Activated effector memory CD4-positive, alpha-beta T cell treated with Interleukin-2 at 50 U/mL for 16 hours (primary cell): ENCODE measurements around the gene EPB41L4B.

Source experiments
- DNase-seq: peaks from one replicate; pipeline ENCODE4 v3.0.0-alpha.2; 2020

Gene EPB41L4B

DNA sequence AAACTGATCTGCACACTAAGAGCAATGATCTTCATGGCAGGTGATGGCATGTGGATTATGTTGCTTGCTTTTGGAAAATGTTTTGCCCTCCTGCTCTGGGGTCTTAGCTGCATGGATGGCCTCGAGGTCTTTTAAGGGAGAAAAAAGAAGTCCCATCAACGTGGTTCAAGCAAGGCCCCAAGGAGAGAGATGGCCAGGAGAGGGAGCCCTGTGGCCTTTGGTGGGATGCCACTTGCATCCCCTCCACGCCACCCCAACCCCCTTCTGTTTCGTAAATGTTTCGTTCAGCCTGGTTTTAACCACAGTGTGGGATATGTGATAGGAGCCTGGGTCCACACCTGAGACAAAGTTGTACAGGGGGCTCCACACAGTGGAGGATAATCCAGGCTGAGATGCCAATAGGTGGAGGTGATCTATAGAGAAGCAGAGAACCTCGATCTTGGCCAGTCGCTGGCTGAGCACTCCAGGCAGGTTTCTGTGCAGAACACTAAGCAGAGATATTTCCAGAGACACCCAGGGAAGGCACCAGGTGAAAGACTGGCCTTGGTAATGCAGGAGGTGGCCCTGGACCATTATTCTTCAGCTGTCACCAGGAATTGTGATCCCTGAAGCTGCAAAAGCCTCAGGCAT is 128.0 kb downstream of the EPB41L4B start:
- no peak for DNase-seq

DNA sequence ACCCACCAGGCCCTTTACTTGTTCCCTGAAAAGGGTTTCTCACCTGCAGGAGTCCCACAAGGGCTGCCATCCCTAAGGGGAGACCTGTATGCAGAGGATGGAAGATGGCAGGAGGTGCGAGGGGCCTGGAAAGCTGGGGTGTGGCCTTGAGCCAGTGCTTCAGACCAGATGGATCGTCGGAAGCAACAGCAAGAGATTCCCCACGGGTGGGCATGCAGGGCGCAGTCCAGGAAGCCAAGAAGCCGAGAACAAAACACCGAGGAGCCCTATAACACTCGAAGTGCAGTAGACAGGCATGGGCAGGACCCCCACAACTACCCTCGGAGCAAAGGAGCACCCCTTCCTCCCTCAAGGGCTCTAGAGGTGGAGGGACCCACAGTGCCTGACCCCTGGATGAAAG is 129.1 kb downstream of the EPB41L4B start:
- DNase-seq = no peak

DNA sequence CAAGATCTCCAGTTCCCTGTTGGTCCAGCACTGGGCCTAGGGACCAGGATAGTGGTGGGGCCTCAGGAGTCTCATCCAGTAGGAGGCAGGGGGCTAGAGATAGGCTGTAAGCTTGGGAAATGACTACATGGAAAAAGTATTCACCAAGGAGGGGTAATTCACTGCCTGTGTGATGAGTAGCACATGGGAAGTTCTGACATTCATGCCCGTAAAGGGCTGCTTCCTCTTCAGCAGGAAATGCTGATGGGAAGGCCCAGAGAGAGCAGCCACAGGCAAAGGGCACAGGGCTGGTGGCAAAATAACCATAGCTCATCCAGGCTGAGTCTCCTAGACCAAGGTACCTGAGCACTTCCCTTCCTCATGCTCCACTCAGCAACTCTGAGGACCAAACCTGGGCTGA is 130.7 kb downstream of the EPB41L4B start:
- no peak for DNase-seq

DNA sequence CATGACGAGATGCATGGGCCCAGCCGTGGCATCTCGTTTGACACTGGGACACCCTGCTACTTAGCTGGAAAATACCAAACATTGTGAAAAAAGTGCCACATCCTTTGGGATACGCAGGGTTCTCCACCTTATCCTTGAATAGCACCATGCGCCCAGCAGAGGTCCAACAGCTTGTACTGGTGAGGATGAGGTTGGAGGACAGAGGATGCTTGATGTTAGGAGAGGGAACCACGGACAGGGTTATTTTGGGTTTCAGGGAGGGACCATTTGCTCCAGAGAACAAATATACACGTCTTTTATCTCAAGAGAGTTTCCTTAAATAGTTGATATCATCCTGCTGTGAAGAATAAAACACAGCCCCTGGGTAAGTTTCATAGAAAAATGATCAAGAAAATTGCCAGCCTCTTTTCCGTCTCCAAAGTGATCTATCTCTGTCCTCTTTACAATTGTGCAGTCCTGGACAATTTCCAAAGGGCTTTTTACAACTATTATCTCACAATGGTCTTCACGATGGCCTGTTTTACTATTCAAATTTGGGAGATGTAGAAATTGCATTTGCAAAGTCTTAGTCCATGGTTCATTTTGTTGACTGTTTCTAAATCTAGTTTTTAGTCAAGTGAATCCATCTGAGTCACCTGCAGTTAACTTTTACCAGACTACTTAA is 133.9 kb downstream of the EPB41L4B start:
- DNase-seq = no peak

DNA sequence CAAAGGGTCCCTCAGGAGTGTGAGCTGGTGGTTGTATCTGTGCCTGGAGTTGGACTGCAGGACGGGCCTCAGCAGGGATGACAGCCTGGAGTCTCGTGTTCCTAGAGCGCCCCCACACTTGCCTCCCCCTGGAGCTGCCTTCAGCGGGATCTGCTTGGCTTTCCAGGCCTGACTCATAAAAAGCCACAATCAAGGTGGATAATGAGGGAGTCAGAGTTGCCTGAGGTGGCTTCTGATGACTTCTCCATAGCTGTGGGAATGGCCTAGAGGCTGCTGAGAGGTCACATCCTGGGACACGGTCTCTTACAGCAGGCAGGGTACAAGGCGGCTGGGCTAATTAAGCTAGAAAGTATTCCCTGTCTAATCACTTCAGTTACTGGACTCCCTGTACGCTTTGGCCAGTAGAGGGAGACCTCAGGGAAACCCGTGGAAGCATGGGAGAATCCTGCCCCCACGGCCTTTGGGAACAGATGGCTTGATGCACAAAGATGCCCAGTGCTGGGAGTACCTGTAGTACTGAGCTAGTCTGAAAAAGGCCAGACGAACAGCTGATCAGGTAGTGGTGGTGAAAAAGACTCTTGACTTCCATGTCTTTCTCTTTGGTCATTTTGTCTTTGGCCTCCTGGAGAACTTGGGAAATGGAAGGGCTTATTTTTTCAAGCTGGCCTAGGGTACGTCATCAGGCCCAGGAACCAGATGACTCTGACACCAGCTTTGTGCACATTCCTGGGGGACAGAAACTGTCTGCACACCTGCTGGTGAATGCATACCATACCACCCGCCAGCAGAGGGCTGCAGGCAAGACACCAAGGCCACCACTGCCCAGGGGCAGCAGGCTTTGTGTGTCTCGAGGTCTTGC is 137.7 kb downstream of the EPB41L4B start:
- no peak for DNase-seq

DNA sequence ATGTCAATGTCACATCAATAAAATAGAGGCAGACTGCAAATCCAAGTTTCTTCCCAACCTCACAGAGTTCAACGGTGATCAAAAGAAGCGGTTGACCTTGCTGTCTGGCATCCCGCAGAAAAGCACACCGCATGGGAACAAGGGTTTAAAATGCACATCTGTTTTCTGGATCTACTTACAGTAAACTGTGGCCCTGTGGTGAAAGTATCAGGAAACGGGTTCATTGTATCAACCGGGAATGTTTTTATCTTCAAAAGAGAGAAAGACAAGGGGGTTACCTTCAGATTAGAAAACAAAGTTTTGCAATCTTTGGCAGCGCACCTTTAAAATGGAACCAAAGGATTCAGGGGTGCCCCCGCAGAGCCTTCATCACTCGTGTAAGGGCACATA is 138.3 kb downstream of the EPB41L4B start:
- no peak for DNase-seq

DNA sequence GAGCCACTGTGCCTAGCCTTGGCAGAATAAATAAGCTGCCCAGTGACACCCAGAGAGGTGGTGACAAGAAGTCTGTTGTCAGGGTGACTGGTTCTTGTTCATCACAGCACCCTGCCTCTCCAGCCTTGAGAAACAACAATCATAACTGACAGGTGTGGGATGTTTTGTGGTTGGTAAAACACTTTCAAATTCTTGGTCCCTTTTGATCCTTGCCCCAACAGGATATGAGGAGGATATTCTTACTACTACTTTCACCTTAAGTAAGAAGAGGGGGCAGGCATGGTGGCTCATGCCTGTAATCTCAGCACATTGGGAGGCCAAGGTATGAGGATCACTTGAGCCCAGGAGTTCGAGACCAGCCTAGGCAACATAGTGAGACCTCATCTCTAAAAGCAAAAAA is 139.6 kb downstream of the EPB41L4B start:
- no peak for DNase-seq

DNA sequence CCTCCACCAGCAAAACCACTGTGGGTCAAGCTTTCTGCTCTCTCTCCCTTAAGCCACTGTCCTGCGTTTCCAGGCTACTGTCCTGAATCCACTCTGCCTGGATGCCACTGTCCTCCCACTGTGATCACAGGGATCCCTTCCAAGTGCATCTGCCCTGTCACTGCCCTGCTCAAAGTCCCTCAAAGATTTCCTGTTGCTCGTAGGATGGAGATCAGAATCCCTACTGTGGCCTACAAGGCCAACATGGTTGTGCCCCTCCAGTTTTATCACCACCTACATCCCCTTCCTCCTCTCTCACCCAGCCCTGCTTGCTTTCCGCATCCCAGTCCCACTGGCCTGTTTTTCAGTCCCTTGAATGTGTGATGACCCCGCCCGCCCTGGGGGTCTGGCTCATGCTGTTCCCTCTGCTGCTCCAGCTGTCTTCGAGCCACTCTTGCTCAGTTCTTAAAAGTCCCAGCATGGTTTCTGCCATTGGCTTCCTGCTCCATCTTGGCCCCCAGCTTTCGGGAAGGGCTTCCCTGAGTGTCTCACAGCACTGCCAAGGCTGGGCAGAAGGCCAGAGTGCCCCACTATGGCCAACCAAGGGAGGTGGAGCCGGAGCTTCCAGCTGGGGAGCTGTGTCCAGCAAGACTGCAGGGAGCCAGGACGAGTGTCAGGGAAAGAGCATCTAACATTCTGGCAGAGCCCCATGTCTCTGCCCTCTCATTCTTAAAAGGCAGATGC is 140.9 kb downstream of the EPB41L4B start:
- DNase-seq = no peak

DNA sequence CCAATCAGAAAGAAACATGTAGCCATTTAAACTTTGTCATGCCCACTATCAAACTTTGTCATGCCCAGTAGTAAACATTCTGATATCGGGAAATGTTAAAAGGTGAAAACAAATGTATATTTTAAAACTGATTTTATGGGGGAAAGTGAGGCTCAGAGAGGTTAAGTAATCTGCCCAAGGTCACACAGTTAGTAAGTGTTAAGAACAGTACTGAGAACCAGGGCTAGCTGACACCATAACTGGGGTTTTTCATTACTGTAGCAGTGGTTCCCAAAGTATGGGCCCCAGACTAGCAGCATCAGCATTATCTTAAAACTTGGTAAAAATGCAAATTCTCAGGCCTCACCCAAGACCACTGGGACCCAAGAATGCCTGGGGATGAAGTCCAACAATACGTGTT is 143.9 kb downstream of the EPB41L4B start:
- no peak for DNase-seq

DNA sequence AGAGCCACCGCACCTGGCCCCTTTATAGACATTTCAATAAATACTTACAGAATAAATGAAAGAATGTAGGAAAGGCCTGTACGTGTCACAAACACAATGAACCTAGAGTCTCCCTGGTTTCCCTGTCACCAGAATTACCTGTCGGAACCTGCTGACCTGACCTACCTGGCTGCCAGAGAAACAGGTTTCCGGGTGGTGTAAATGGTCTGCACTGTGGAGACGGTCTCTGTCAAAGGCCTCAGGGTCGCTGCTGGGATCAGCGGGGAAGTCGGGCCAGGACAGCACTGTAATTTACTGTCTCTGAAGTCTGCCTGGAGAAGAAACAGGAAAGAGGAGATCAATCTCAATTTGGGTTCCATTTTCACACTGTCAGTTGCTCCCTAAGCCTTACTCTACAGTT is 144.5 kb downstream of the EPB41L4B start:
- no peak for DNase-seq

DNA sequence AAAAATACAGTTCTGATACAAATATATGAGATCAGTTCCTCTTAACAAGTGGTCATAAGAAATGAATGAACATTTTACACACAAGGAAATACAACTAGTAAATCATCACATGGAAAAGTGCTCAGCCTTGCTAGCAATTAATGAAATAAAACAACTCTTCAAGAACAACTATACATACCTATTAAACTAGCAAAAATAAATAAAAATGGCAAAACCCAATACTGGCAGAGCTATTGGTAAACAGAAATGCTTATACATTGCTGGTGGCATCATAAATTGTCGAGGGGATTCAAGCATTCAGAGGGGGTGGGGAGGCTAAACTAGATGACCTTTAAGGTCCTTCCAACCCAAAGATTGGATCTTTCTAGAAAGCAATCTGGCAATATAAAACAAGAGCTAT is 147.9 kb downstream of the EPB41L4B start:
- DNase-seq = no peak

DNA sequence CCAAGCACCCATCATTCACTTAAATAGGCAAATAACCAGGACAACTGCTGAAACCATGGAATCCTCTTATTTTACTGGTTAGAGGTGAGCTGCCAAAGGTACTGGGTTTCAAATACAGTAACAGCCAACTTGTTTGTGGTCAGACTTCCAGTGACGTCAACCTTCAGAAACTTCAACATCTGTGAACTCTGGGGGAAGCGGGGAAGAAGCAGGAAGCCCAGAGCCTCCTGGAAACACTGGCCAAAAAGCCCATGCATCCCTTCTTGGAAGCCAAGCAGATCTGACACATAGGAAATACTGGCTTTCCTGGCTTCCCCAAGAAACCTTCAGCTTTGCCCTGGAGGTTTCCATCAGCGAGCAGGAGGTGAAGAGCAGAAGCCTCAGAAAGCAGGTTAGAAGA is 148.9 kb downstream of the EPB41L4B start:
- DNase-seq = no peak

DNA sequence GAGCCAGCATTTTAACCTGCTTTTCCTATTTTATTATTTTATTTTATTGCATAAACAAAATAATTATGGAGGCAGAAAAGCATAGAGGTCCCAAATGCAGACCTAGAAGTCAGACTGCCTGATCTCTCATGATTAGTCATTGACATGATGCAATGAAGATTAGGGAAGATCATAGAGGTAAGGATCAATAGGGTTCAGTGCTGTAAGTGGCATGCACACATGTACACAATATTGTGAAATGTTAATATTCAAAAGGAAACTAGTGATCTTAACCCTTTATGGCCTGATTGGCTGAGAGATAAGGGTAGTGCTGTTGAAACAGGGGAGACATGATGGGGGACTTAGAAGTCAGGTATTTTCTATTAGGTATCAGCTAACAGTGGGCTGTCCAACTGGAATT is 152.7 kb downstream of the EPB41L4B start:
- DNase-seq = no peak

DNA sequence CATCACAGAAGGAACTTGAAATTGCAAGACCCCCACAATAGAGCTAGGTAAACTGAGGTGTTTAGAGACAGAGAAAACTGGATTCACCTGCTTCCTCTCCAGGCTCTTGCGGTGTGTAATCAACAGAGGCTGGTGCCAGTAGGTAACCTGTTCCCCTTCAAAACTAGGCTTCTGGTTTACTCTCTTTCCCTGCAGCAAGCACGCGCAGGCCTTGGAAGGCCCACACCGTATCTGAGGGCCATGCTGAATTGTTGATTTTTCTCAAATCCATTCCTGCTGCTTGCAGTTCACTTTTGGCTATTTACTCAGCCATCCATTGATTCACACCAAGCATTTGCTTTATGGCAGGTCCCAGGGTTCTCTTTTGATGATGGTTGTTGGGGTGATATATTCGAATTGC is 153.1 kb downstream of the EPB41L4B start:
- no peak for DNase-seq

DNA sequence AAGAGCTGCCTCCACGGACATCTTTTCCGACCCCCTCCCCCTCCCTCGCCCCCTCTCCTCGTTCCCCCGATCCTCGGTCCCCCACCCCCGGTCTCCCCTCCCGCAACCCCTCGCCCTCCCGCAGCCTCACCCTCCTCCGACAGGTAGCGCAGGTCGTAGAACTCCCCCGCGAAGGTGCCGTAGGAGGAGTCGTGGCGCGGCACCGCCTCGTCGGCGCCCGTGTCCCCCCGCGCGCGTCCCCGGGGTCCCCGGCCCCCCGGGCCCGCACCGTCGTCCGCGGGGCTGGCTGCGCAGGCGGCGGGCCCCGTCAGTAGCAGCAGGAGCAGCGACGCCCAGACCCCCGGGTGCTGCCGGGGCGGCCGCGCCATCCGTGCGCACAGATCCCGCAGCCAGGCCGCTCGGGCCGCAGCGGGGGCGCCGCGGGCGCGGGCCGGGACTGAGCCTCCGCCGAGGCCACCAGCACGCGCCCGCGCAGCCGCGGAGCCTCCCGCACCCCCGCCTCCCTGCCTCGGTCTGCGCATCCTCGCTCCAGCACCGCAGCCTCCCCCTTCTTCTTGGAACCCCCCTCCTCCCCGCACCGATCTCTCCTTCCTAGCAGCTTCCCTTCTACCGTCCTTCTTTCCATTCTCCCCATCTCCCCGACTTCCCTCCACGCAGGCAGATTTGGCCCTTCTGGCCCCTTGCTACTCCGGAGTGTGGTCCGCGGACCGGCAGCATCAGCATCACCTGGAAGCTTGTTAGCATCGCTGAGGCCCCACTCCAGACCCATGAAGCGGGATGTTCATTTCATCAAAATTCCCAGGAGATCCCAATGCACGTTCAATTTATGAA is 153.9 kb downstream of the EPB41L4B start, which contains the start of gene FRRS1L:
Gene FRRS1L, minus strand, starts transcription at position 479 of the 831 bp plus-strand sequence. Its CDS starts 111 bp downstream, at position 368.
- no peak for DNase-seq

DNA sequence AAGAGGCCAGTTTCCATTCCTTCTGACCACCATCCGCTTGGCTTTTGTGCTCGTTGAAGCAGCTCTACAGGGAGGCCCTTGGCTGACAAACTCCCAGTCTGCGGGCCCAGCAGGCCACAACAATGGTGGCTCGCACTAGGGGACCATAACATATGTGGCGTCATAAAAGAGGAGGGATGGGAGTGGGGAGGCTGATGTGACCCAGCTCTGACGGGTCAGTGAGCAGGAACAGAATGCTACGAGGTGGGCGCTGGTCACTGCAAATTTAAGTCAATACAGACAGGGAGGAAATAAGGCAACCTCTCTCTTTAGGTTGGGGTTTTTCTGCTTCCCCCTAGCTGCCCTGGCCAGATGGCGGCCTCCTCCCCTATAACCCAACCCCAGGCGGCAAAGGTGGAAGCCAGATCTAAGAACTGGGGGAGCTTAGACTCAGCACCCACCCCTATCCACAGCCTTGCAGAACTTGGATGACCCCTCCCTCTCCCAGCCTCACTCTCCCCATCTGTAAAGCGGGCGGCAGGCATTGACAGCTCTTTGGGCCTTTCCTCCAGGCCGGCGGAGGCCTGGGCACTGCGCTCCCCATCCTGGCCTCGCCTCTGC is 154.6 kb downstream of the EPB41L4B start:
- DNase-seq = no peak

DNA sequence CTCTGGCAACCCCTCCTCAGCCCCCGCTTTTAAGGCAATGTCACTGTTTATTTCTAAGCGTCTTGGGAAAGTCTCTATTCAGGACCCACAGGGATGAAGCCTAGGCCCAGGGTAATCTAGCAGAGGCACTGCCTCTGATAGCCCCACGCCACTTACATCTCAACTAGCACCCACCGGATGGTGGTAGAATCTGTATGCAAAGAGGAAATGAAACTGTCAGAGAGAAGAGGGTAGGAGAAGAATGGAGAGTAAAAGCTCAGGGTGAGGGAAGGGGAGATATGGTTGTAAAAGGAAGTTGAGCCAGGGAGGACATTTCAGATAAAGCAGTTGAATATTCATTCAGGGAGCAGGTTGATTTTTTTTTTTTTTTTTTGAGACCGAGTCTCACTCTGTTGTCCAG is 156.8 kb downstream of the EPB41L4B start:
- DNase-seq = no peak

DNA sequence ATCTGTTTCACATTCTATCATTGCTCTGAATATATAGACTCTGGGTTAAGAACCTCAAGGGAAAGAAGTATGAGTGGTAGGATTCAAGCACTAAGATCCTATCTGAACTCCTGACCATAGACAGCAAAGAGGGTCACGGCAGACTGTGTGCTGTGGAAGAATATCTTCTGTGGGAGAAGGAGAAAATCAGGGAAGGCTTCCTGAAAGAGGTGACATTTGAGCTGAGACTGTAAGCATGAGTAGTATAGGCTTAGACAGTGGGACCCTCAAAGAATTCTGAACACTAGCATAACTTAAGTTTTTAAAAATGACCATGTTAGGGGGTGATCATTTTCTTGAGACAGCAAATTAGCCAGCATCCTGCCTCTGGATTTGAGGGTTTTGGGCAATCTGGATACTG is 157.7 kb downstream of the EPB41L4B start:
- no peak for DNase-seq

DNA sequence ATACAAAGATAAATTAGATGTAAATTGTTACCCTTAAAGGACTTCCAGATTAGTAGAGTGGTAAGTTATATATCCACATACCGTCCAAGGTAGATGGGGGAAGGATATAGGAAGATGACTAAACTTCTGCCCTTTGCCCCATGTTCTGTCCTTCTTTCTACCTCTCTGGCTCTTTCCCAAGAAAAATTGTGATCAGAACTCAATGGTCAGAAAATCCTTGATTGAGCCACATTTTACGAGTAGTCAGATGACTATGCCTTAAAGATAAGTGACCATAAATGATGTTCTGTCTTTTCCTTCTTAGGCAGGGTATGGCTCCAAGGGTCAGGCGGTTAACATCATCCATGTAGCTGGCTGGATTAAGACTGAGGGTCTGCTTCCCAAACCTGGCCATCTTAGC is 158.2 kb downstream of the EPB41L4B start:
- DNase-seq = no peak

DNA sequence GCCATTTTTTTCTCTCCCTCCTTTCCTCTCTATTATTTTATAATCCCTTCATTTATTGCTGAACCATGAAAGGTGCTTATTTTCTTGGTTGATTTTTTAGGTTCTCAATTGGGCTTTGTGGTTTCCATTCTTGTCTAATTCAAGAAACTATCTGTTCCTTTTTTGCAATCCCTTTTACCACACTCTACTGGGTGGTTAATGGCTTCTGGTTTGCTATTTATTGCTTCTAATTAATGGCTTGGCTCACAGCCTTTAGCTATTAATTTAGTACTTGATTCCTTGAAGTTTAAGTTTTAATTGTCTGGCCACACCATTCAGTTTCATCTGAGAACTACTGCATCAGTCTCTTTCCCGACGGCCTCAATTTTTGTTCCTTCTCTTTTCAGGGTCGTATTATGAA is 159.4 kb downstream of the EPB41L4B start:
- no peak for DNase-seq

DNA sequence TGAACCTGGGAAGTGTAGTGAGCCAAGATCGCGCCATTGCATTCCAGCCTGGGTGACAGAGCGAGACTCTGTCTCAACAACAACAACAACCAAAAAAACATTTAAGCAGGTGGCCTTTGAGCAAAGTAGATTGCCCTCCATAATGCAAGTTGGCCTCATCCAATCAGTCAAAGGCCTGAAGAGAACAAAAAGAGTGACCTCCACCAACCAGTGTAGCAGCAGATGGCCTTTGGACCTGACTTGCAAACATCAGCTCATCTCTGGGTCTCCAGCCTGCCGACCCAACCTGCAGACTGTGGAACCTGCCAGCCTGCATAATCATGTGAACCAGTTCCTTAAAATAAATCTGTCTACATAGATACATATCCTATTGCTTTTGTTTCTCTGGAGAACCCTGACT is 161.3 kb downstream of the EPB41L4B start:
- DNase-seq = no peak

DNA sequence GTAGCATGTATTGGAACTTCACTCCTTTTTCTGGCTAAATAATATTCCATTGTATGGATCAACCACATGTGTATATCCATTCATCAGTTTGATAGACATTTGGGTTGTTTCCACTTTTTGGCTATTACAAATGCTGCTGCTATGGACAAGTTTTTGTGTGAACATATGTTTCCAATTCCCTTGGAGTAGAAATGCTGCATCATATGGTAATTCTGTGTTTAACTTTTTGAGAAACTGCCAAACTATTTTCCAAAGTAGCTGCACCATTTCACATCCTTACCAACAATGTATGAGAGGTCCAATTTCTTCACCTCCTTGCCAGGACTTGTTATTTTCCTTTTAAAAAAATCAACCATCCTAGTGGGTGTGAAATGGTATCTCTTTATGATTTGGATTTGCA is 162.2 kb downstream of the EPB41L4B start:
- no peak for DNase-seq
